Measurements from ENCODE around the gene U2SURP. TPM values are rescaled to one million over a fixed set of nuclear protein-coding genes. Genes with fewer than 3 reads are reported as not detected.

U2SURP gene
- total RNA-seq, 2 experiments from 2014 or later = 173 to 180 TPM

DNA sequence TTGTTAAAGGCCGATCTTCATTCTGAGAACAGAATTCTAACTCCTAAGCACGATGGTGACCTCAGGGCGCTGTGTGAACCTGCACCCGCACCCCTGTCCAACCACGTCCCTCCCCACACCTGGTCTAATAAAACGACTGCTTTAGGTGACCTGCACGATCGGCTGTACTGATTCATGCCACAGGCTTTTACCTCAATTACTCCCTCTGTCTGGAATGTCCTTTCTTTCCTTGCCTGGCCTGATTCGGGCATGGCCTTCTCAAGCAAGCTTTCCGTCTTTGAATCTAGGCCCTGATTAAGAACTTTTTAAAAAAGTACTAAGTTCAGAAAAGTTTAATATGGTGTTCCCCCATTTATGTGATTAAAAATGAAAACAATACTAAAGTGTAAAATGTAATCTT, 842 bp upstream of the U2SURP start:
- Mint-ChIP-seq H3K4me1 (ENCODE audit: low read depth) (peaks cover 22% of the 10 kb centered on the region), H3K4me3 (peak overlapping the region; percentile 96), H3K27me3 (ENCODE audit: low read depth) (no peaks in the 10 kb centered on the region), H3K9me3 (no peaks in the 10 kb centered on the region), H3K27ac (peak overlapping the region; percentile 96), H3K36me3 (ENCODE audit: low read depth) (peaks cover 7% of the 10 kb centered on the region)
- intact Hi-C loops (cut with micrococcal nuclease) = loop anchor here (2.0 to 10.0 kb wide), 8 partner anchors 16 to 1262 kb away; partner anchors contain the start of genes RNF7 and TFDP2
- no peak for DNase-seq
- CTCF ChIA-PET = interaction anchor here (1.8 kb wide), 1 partner anchor 172 kb away, joined by 6 read pairs; no protein-coding TSS in a partner anchor

GRCh38 chr3:143001034-143001368, 369 bp upstream of the U2SURP start:
- H3K27ac Mint-ChIP-seq = peak overlapping the region; percentile 96
- no peaks in the 10 kb centered on the region for H3K27me3 Mint-ChIP-seq (ENCODE audit: low read depth)
- peak; percentile 74 for DNase-seq
- peaks cover 26% of the 10 kb centered on the region for H3K4me1 Mint-ChIP-seq (ENCODE audit: low read depth)
- peaks cover 7% of the 10 kb centered on the region for H3K36me3 Mint-ChIP-seq (ENCODE audit: low read depth)
- no peaks in the 10 kb centered on the region for H3K9me3 Mint-ChIP-seq
- intact Hi-C loops (cut with micrococcal nuclease) = loop anchor here (1.0 to 10.0 kb wide), 15 partner anchors 16 to 1262 kb away; partner anchors contain the start of genes ATR, CHST2, PLS1 and RNF7
- peak overlapping the region; percentile 96 for H3K4me3 Mint-ChIP-seq
- CTCF ChIA-PET = interaction anchor here (1.8 kb wide), 1 partner anchor 172 kb away, joined by 6 read pairs; no protein-coding TSS in a partner anchor

DNA sequence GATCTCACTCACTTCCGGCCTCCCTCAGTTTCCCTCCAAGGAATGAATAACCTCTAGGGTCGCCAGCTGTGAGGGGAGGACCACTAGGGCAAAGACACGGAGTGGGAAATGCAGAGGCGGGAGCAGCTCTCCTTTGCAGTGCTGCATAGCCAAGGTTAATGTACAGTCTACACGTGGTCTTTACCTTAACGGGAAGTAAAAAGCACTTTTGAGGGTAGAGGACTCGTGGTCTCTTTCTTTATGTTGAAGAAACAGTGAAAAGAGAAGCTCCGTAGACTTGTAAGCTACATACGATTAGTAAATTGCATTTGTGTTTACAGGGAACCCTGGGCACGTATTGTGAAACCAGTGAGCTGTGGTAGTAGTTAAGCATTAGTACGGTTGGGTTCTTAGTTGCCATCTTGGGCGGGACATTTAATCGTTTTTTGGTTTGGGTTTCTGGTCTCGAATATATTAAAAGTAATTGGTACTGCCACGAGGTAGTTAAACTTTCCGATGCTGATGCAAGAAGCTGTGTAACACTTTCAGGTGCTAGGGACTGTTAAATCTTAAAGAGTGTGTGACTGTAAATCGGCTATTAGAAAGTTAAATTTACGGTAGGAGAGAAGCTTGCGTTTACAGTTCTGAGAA, 828 bp downstream of the U2SURP start:
- peaks cover 11% of the 10 kb centered on the region for H3K36me3 Mint-ChIP-seq (ENCODE audit: low read depth)
- H3K4me3 Mint-ChIP-seq = peak overlapping the region; percentile 96
- no peaks in the 10 kb centered on the region for H3K9me3 Mint-ChIP-seq
- intact Hi-C loops (cut with micrococcal nuclease) = loop anchor here (1.0 to 10.0 kb wide), 7 partner anchors 9 to 971 kb away; partner anchors contain the start of gene TFDP2
- CTCF ChIA-PET = interaction anchor here (0.6 to 1.8 kb wide), 7 partner anchors 12 to 969 kb away, joined by 3 to 6 read pairs (median 3); partner anchors contain the start of gene DIPK2A
- peak; percentile 46 for DNase-seq
- H3K27me3 Mint-ChIP-seq (ENCODE audit: low read depth) = no peaks in the 10 kb centered on the region
- H3K27ac Mint-ChIP-seq = peak overlapping the region; percentile 96
- peaks cover 38% of the 10 kb centered on the region for H3K4me1 Mint-ChIP-seq (ENCODE audit: low read depth)

DNA sequence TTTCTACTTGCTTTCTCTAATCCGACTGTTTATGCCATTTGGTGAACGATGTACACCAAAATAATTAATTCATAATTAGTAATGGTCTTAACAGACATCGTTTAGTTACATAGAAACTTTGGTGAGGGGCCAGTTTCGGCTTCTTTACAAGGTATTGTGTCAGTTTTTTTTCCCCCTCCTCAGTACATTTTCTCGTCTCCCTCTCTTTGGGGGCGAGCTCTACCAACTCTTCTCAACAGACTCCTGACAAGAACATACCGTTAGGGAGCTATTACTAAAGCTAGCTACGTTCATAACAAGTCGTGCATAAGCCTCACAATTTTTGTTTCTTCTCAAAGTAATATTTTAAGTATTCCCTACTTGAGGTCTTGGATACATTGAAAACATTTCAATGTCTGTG, 1.4 kb downstream of the U2SURP start:
- Mint-ChIP-seq H3K4me3 (peak overlapping the region; percentile 96), H3K4me1 (ENCODE audit: low read depth) (peaks cover 43% of the 10 kb centered on the region), H3K36me3 (ENCODE audit: low read depth) (peaks cover 11% of the 10 kb centered on the region), H3K27me3 (ENCODE audit: low read depth) (no peaks in the 10 kb centered on the region), H3K27ac (peak overlapping the region; percentile 96), H3K9me3 (no peaks in the 10 kb centered on the region)
- intact Hi-C loops (cut with micrococcal nuclease) = loop anchor here (1.0 to 10.0 kb wide), 7 partner anchors 9 to 970 kb away; partner anchors contain the start of gene TFDP2
- DNase-seq = no peak
- CTCF ChIA-PET = interaction anchor here (0.6 to 1.8 kb wide), 6 partner anchors 11 to 969 kb away, joined by 3 to 6 read pairs (median 3); partner anchors contain the start of gene DIPK2A

GRCh38 chr3:143004823-143005222, 3.5 kb downstream of the U2SURP start:
- Mint-ChIP-seq H3K27me3 (ENCODE audit: low read depth) (no peaks in the 10 kb centered on the region), H3K4me3 (peak overlapping the region; percentile 5), H3K36me3 (ENCODE audit: low read depth) (peaks cover 12% of the 10 kb centered on the region), H3K27ac (no peak overlapping the region), H3K9me3 (no peaks in the 10 kb centered on the region), H3K4me1 (ENCODE audit: low read depth) (peaks cover 59% of the 10 kb centered on the region)
- DNase-seq = no peak
- CTCF ChIA-PET = interaction anchor here (0.7 kb wide), 1 partner anchor 47 kb away, joined by 3 read pairs; no protein-coding TSS in a partner anchor
- intact Hi-C loops (cut with micrococcal nuclease) = loop anchor here (5.0 to 10.0 kb wide), 5 partner anchors 37 to 858 kb away; partner anchors contain the start of gene TFDP2

DNA sequence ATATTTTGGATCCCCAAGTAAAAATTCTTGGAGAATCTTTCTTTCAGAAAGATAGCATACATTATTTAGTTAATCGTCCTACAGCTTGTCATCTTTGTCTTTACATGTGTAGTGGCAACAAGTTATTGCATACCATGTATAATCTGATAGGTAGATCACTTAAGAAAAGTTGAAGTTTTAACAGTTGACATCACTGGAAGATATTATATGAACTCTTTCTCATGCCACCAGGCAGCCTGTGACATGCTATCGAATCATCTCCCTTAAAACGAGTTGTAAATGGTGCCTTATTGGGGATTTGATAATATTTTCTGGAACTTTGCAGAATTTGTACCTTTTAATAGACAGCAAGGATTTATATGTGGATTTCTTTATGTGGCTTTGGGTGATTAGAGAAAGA, 8.7 kb downstream of the U2SURP start:
- peaks cover 76% of the 10 kb centered on the region for H3K4me1 Mint-ChIP-seq (ENCODE audit: low read depth)
- no peaks in the 10 kb centered on the region for H3K27me3 Mint-ChIP-seq (ENCODE audit: low read depth)
- DNase-seq = no peak
- H3K4me3 Mint-ChIP-seq = no peak overlapping the region
- intact Hi-C loops (cut with micrococcal nuclease) = no loop called here
- no peak overlapping the region for H3K27ac Mint-ChIP-seq
- peaks cover 24% of the 10 kb centered on the region for H3K36me3 Mint-ChIP-seq (ENCODE audit: low read depth)
- CTCF ChIA-PET = no interaction called here
- no peaks in the 10 kb centered on the region for H3K9me3 Mint-ChIP-seq

GRCh38 chr3:143011705-143012104, 10.3 kb downstream of the U2SURP start:
- CTCF ChIA-PET = interaction anchor here (0.6 kb wide), 1 partner anchor 385 kb away, joined by 3 read pairs; no protein-coding TSS in a partner anchor
- Mint-ChIP-seq H3K36me3 (ENCODE audit: low read depth) (peaks cover 26% of the 10 kb centered on the region), H3K27me3 (ENCODE audit: low read depth) (no peaks in the 10 kb centered on the region), H3K27ac (peak overlapping the region; percentile 79), H3K4me3 (no peak overlapping the region), H3K9me3 (no peaks in the 10 kb centered on the region), H3K4me1 (ENCODE audit: low read depth) (peaks cover 62% of the 10 kb centered on the region)
- intact Hi-C loops (cut with micrococcal nuclease) = loop anchor here (1.0 kb wide), 1 partner anchor 9 kb away; no protein-coding TSS in a partner anchor
- DNase-seq = peak; percentile 8

- H3K4me1 Mint-ChIP-seq (ENCODE audit: low read depth) = peaks cover 35% of the 10 kb centered on the region
- peaks cover 43% of the 10 kb centered on the region for H3K36me3 Mint-ChIP-seq (ENCODE audit: low read depth)
- H3K27me3 Mint-ChIP-seq (ENCODE audit: low read depth) = no peaks in the 10 kb centered on the region
- H3K4me3 Mint-ChIP-seq = no peak overlapping the region
- H3K27ac Mint-ChIP-seq = peak overlapping the region; percentile 68
- CTCF ChIA-PET = interaction anchor here (1.1 to 1.4 kb wide), 2 partner anchors 13 to 38 kb away, joined by 3 to 6 read pairs; no protein-coding TSS in a partner anchor
- intact Hi-C loops (cut with micrococcal nuclease) = loop anchor here (1.0 to 5.0 kb wide), 3 partner anchors 9 to 37 kb away; no protein-coding TSS in a partner anchor
- no peak for DNase-seq
- H3K9me3 Mint-ChIP-seq = no peaks in the 10 kb centered on the region
Observed at GRCh38 chr3:143014921-143015320, 13.6 kb downstream of the U2SURP start.

GRCh38 chr3:143016321-143016972, 15.1 kb downstream of the U2SURP start:
- H3K9me3 Mint-ChIP-seq = no peaks in the 10 kb centered on the region
- H3K27ac Mint-ChIP-seq = no peak overlapping the region
- no peaks in the 10 kb centered on the region for H3K27me3 Mint-ChIP-seq (ENCODE audit: low read depth)
- no peak for DNase-seq
- intact Hi-C loops (cut with micrococcal nuclease) = loop anchor here (2.0 to 5.0 kb wide), 2 partner anchors 16 to 36 kb away; partner anchors contain the start of gene U2SURP
- CTCF ChIA-PET = interaction anchor here (0.9 to 1.4 kb wide), 6 partner anchors 8 to 188 kb away, joined by 3 to 6 read pairs (median 4); no protein-coding TSS in a partner anchor
- H3K4me3 Mint-ChIP-seq = no peak overlapping the region
- H3K4me1 Mint-ChIP-seq (ENCODE audit: low read depth) = peaks cover 20% of the 10 kb centered on the region
- H3K36me3 Mint-ChIP-seq (ENCODE audit: low read depth) = peaks cover 50% of the 10 kb centered on the region

DNA sequence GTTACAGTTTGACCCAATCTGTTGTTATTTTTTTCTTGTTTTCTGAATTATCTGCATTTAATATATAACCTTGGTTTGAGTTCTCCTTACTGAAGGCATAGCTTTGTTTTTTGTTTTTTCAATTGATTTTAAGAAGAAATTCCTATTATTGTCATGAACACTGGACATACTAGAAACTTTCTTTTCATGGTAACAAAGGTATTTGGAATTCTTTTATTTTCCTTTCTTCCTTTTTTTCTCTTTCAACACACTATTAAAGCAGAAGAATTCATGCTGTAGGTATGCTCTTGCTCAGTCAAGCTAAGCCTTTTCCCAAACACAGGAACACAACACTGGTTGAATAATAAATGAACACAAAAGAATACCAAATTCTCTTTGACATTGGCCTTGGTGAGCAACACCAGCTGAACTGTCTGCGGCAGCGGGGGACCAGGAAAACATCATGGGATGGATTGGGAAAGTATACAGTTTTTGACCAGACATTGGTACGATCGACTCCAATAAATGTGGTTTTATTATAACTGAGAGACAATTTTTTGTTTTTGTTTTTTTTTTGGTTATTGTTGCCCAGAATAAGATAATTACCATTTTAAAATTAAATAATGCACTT, 23.1 kb downstream of the U2SURP start:
- CTCF ChIA-PET = interaction anchor here (2.4 kb wide), 1 partner anchor 8 kb away, joined by 5 read pairs; no protein-coding TSS in a partner anchor
- no peak overlapping the region for H3K27ac Mint-ChIP-seq
- no peak for DNase-seq
- H3K4me3 Mint-ChIP-seq = no peak overlapping the region
- H3K9me3 Mint-ChIP-seq = no peaks in the 10 kb centered on the region
- no peaks in the 10 kb centered on the region for H3K27me3 Mint-ChIP-seq (ENCODE audit: low read depth)
- intact Hi-C loops (cut with micrococcal nuclease) = loop anchor here (1.0 kb wide), 1 partner anchor 10 kb away; no protein-coding TSS in a partner anchor
- H3K36me3 Mint-ChIP-seq (ENCODE audit: low read depth) = peaks cover 54% of the 10 kb centered on the region
- H3K4me1 Mint-ChIP-seq (ENCODE audit: low read depth) = peaks cover 2% of the 10 kb centered on the region

GRCh38 chr3:143031327-143031726, 30.0 kb downstream of the U2SURP start:
- peaks cover 46% of the 10 kb centered on the region for H3K36me3 Mint-ChIP-seq (ENCODE audit: low read depth)
- intact Hi-C loops (cut with micrococcal nuclease) = loop anchor here (2.0 kb wide), 1 partner anchor 17 kb away; no protein-coding TSS in a partner anchor
- CTCF ChIA-PET = interaction anchor here (0.6 to 1.1 kb wide), 3 partner anchors 14 to 255 kb away, joined by 3 to 6 read pairs (median 3); no protein-coding TSS in a partner anchor
- no peak overlapping the region for H3K27ac Mint-ChIP-seq
- DNase-seq = no peak
- no peak overlapping the region for H3K4me3 Mint-ChIP-seq
- H3K9me3 Mint-ChIP-seq = no peaks in the 10 kb centered on the region
- H3K27me3 Mint-ChIP-seq (ENCODE audit: low read depth) = no peaks in the 10 kb centered on the region
- H3K4me1 Mint-ChIP-seq (ENCODE audit: low read depth) = peaks cover 2% of the 10 kb centered on the region

Measured in activated naive CD4-positive, alpha-beta T cell treated with anti-CD3 and anti-CD28 coated beads for 36 hours (primary cell).